Keratinocyte (primary cell): Measurements from ENCODE around the gene TRAF1.

Source experiments
- EZH2 ChIP-seq: IDR thresholded peaks from one replicate; pipeline ENCODE4 v1.6.1; 2012; ENCODE audit warnings: inconsistent platforms, mild to moderate bottlenecking, low read length, moderate library complexity
- TF ChIP-seq, protein P1 (sequence below), 3 experiments: IDR thresholded peaks in 1 of 3; conservative IDR thresholded peaks in 1 of 3; optimal IDR thresholded peaks in 1 of 3; 2 replicates in 2 of 3; 3 replicates in 1 of 3; pipeline versions ENCODE3 to v1.5.1; 2011; ENCODE audit warnings: low read length in 3 of 3, mild to moderate bottlenecking in 3 of 3, moderate library complexity in 2 of 3, control low read depth in 1 of 3, inconsistent platforms in 1 of 3; ENCODE audit not compliant: insufficient read depth in 2 of 3; ENCODE audit errors: extremely low read depth in 1 of 3

DNA sequence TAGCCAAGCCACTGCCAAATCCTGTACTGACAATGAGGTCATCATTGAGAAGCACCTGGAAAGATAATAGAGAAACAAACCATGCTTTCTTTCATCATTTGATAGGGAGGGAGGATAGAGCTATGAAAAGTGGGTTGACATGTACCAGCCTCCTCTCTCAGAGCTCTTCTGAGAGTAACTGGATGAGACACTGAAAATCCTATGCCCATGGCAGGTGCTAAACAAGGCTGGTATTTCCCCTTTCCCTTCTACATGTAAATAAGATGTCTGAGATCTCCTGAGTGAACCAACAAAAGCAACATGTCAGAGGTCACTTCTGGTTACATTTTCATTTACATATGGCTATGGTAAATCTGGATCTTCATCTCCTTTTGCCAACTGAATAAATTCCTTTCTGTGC lies 45.3 kb upstream of the TRAF1 start:
- TF ChIP-seq, protein P1, sequence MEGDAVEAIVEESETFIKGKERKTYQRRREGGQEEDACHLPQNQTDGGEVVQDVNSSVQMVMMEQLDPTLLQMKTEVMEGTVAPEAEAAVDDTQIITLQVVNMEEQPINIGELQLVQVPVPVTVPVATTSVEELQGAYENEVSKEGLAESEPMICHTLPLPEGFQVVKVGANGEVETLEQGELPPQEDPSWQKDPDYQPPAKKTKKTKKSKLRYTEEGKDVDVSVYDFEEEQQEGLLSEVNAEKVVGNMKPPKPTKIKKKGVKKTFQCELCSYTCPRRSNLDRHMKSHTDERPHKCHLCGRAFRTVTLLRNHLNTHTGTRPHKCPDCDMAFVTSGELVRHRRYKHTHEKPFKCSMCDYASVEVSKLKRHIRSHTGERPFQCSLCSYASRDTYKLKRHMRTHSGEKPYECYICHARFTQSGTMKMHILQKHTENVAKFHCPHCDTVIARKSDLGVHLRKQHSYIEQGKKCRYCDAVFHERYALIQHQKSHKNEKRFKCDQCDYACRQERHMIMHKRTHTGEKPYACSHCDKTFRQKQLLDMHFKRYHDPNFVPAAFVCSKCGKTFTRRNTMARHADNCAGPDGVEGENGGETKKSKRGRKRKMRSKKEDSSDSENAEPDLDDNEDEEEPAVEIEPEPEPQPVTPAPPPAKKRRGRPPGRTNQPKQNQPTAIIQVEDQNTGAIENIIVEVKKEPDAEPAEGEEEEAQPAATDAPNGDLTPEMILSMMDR (optimal IDR thresholded peaks at IDR 0.05 in 1 of 3, IDR thresholded peaks at IDR 0.05 in 1 of 3, conservative IDR thresholded peaks at IDR 0.05 in 1 of 3; ENCODE audit: extremely low read depth in 1 of 3, insufficient read depth in 2 of 3, low read length in 3 of 3), result no peak
- no peak for TF ChIP-seq EZH2
